OCI-LY3 (cell line): Measurements from ENCODE around the gene CCT3.

Experiments
- CTCF ChIP-seq: fragments of 200-600, 300-600 bp; sonication (generic); IDR thresholded peaks from 2 replicates; pipeline ENCODE4 v1.5.1; 2014; ENCODE audit warnings: antibody characterized with exemption, low read length, low read depth
- EZH2phosphoT487 ChIP-seq: fragments of 200-600 bp; shearing (Covaris generic); IDR thresholded peaks from 2 replicates; pipeline ENCODE4 v1.6.1; 2018; ENCODE audit warnings: antibody characterized with exemption, mixed run types, low read depth

GRCh38 chr1:156336242-156336641 is 1.9 kb downstream of the CCT3 start:
- TF ChIP-seq CTCF, result peak; percentile 34
- TF ChIP-seq EZH2phosphoT487, result no peak
